Measurements from ENCODE around the gene LCLAT1.

DNA sequence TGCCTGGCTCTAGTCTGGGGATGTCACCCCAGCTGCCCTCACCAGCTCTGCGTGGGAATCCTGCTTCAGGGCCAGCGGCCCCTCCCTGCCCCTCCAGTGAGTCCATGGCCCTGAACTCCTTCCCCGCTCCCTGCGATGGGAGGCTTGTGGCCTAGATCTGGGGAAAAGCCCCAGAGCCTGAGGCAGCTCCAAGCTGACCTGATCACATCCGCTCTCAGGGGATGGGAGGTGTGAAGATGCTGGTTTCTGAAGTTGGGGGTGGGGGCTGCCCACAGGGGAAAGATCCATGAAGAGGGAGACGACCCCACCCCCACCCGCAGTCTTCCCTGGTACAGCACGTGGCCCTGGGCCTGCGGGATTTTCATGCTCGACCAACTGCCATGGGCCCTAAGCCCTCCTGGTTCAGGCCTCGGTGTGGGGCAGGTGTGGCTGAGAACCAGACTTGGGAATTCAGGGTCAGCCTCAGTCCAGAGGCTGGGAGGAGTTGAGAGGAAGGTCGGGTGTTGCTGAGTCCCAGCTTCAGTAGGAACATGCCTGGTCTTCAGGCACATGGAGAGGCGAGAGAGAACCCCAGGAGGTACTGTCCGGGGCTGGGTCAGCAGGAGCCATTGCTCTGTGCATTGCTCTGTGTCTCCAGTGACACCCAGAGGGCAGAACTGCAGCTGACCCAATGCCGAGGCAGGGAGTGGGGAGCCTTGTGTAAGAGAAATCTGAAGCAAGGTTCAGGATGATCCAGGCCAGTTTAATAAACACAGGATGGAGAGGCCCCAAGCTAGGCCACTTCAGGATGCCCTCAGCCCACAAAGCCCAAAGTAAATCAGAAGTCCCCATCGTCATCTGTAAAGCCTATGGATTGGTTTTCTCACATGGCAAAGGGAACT, 245.1 kb downstream of the LCLAT1 start:
- TF ChIP-seq, protein P1, sequence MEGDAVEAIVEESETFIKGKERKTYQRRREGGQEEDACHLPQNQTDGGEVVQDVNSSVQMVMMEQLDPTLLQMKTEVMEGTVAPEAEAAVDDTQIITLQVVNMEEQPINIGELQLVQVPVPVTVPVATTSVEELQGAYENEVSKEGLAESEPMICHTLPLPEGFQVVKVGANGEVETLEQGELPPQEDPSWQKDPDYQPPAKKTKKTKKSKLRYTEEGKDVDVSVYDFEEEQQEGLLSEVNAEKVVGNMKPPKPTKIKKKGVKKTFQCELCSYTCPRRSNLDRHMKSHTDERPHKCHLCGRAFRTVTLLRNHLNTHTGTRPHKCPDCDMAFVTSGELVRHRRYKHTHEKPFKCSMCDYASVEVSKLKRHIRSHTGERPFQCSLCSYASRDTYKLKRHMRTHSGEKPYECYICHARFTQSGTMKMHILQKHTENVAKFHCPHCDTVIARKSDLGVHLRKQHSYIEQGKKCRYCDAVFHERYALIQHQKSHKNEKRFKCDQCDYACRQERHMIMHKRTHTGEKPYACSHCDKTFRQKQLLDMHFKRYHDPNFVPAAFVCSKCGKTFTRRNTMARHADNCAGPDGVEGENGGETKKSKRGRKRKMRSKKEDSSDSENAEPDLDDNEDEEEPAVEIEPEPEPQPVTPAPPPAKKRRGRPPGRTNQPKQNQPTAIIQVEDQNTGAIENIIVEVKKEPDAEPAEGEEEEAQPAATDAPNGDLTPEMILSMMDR (IDR thresholded peaks at IDR 0.05), result peak; percentile 54
- TF ChIP-seq TCF7L2 (IDR thresholded peaks at IDR 0.05; ENCODE audit: low read depth, low read length), result no peak
- TF ChIP-seq, protein P2, sequence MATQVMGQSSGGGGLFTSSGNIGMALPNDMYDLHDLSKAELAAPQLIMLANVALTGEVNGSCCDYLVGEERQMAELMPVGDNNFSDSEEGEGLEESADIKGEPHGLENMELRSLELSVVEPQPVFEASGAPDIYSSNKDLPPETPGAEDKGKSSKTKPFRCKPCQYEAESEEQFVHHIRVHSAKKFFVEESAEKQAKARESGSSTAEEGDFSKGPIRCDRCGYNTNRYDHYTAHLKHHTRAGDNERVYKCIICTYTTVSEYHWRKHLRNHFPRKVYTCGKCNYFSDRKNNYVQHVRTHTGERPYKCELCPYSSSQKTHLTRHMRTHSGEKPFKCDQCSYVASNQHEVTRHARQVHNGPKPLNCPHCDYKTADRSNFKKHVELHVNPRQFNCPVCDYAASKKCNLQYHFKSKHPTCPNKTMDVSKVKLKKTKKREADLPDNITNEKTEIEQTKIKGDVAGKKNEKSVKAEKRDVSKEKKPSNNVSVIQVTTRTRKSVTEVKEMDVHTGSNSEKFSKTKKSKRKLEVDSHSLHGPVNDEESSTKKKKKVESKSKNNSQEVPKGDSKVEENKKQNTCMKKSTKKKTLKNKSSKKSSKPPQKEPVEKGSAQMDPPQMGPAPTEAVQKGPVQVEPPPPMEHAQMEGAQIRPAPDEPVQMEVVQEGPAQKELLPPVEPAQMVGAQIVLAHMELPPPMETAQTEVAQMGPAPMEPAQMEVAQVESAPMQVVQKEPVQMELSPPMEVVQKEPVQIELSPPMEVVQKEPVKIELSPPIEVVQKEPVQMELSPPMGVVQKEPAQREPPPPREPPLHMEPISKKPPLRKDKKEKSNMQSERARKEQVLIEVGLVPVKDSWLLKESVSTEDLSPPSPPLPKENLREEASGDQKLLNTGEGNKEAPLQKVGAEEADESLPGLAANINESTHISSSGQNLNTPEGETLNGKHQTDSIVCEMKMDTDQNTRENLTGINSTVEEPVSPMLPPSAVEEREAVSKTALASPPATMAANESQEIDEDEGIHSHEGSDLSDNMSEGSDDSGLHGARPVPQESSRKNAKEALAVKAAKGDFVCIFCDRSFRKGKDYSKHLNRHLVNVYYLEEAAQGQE (IDR thresholded peaks at IDR 0.05; ENCODE audit: insufficient read depth in 1 of 2, low read depth in 2 of 2, low read length in 1 of 2), result no peak
